Vagina (tissue), 2 donors: Measurements from ENCODE around the gene SPOCK2. TPM values are rescaled to one million over a fixed set of nuclear protein-coding genes. Genes with fewer than 3 reads are reported as not detected.
A peak's percentile ranks its signal among the peaks of the same experiment; 100 is the strongest.

Experiments
- DNase-seq, 2 donors: peaks; one replicate each; pipeline ENCODE4 v3.0.0-alpha.2; 2017; ENCODE audit errors: extremely low spot score in 2 of 2
- H3K27ac ChIP-seq: fragments of 200-600 bp; sonication (generic); one replicate; pipeline ENCODE4 v1.5.1; 2019
- H3K27me3 ChIP-seq: fragments of 200-600 bp; sonication (generic); one replicate; pipeline ENCODE4 v1.5.1; 2019
- H3K36me3 ChIP-seq, 2 donors: fragments of 200-600 bp; sonication (generic); one replicate each; pipeline ENCODE4 v1.5.1; 2017 to 2019
- H3K4me1 ChIP-seq: fragments of 200-600 bp; sonication (generic); one replicate; pipeline ENCODE4 v1.5.1; 2019
- H3K4me3 ChIP-seq, 2 donors: fragments of 200-600 bp; sonication (generic); 1 replicate in 1 of 2; 2 replicates in 1 of 2; pipeline ENCODE4 v1.5.1; 2016 to 2019
- H3K9me3 ChIP-seq: fragments of 200-600 bp; sonication (generic); one replicate; pipeline ENCODE4 v1.5.1; 2019
- POLR2A ChIP-seq, 2 donors: fragments of 450-650 bp; IDR thresholded peaks; one replicate each; pipeline ENCODE4 v1.6.1; 2017; ENCODE audit warnings: antibody characterized with exemption in 2 of 2, mild to moderate bottlenecking in 2 of 2, moderate library complexity in 2 of 2
- POLR2AphosphoS5 ChIP-seq, 2 donors: sonication (generic); formaldehyde crosslinking; IDR thresholded peaks; one replicate each; pipeline ENCODE4 v1.9.0; 2017; ENCODE audit warnings: antibody characterized with exemption in 2 of 2, mild to moderate bottlenecking in 2 of 2, low read depth in 1 of 2; ENCODE audit not compliant: insufficient read depth in 1 of 2
- intact Hi-C: fragments of 100-400 bp; cut with DNase I; formaldehyde crosslinking; loops from one replicate; pipeline ENCODE4 v1.15.1; 2023
- total RNA-seq: library from RNA; depleted of rRNA; stranded (reverse); fragments of >200 nt; gene quantifications from one replicate; pipeline ENCODE4 v1.2.3, GENCODE V29; 2016
- TF ChIP-seq, protein P1 (sequence below), 3 experiments: fragments of 450-650 bp in 2 of 3; fragments of 200-600 bp in 1 of 3; sonication (generic) in 1 of 3; IDR thresholded peaks; one replicate each; pipeline ENCODE4 v1.5.1; 2017 to 2019; ENCODE audit warnings: antibody characterized with exemption in 3 of 3, mild to moderate bottlenecking in 2 of 3, moderate library complexity in 2 of 3

The SPOCK2 gene
- total RNA-seq, 1 donor from 2014 or later: 46.9 TPM

DNA sequence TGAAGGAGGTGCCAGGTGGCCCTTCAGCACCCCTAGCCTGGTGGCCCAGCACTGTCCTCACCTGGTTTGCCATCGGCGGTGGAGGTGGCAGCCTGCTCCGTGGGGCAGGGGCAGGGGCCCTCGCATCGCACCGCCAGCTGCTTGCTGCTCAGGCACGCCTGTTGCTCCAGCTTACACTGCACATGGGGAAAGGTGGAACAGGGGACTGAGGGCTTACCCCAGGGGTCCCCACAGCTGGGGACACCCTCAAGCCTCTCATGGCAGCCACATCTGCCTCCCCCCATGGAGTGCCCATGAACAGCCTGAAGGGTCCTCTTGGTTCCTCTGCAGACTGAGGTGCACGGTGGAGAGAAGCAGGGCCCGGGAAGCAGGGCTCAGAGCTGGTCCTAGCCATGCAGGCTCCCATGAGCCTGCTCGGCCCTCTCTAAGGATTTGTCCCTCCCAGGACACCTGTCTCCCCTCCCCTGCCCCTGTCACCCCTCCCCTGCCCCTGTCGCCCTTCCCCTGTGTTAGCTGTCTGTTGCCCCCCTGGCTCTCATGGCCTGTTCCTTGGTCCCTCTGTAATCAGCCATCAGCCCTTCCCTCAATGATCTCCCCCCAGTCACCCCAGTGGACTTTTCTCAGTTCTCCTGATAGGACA, 20.1 kb downstream of the SPOCK2 start:
- DNase-seq: no peak
- Histone ChIP-seq H3K36me3 (no peaks in the 10 kb centered on the region), H3K27ac (no peak overlapping the region), H3K4me1 (peaks cover 10% of the 10 kb centered on the region), H3K27me3 (no peaks in the 10 kb centered on the region), H3K9me3 (no peaks in the 10 kb centered on the region), H3K4me3 (no peak overlapping the region)
- intact Hi-C loops: no loop called here
- no peak for TF ChIP-seq POLR2AphosphoS5 (IDR thresholded peaks at IDR 0.05; ENCODE audit: insufficient read depth in 1 of 2, low read depth in 1 of 2)
- TF ChIP-seq, protein P1, sequence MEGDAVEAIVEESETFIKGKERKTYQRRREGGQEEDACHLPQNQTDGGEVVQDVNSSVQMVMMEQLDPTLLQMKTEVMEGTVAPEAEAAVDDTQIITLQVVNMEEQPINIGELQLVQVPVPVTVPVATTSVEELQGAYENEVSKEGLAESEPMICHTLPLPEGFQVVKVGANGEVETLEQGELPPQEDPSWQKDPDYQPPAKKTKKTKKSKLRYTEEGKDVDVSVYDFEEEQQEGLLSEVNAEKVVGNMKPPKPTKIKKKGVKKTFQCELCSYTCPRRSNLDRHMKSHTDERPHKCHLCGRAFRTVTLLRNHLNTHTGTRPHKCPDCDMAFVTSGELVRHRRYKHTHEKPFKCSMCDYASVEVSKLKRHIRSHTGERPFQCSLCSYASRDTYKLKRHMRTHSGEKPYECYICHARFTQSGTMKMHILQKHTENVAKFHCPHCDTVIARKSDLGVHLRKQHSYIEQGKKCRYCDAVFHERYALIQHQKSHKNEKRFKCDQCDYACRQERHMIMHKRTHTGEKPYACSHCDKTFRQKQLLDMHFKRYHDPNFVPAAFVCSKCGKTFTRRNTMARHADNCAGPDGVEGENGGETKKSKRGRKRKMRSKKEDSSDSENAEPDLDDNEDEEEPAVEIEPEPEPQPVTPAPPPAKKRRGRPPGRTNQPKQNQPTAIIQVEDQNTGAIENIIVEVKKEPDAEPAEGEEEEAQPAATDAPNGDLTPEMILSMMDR (IDR thresholded peaks at IDR 0.05): no peak
- TF ChIP-seq POLR2A (IDR thresholded peaks at IDR 0.05): no peak

DNA sequence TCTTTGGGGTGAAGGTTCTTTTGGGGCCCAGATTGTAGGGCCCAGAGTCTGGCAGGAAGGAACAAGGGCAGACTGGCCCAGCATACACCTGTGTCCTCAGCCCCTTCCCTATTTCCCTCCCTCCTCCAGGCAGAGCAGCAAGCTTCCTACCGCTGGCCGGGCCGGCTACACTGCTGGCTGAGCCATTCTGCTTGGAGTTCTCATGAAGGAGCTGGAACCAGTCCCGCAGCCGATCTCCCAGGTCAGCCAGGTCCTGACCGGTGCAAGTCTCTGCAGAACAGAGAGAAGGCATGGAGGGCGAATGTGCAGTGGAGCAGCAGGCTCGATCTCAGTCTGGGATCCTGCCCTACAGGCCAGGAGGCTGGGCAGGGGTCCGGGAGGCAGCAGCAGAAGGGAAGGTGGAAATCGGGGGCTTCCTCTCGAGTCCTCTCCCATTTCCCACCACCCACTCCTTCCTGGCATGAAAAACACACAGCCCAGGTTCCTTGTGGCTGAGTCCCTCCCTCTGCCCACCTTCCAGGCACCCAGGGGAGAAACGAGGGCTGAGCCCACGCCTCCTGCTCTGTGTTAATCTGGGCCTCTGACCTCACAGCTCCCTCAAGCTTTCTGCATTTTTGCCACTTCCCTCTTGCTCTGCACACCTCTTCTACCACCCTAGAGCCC, 20.8 kb downstream of the SPOCK2 start:
- DNase-seq: no peak
- Histone ChIP-seq H3K27ac (no peak overlapping the region), H3K9me3 (no peaks in the 10 kb centered on the region), H3K4me1 (peaks cover 10% of the 10 kb centered on the region), H3K36me3 (no peaks in the 10 kb centered on the region), H3K27me3 (no peaks in the 10 kb centered on the region), H3K4me3 (no peak overlapping the region)
- intact Hi-C loops: no loop called here
- TF ChIP-seq, protein P1 (IDR thresholded peaks at IDR 0.05): no peak
- TF ChIP-seq POLR2AphosphoS5 (IDR thresholded peaks at IDR 0.05; ENCODE audit: insufficient read depth in 1 of 2, low read depth in 1 of 2) (no peak), POLR2A (IDR thresholded peaks at IDR 0.05) (no peak)

DNA sequence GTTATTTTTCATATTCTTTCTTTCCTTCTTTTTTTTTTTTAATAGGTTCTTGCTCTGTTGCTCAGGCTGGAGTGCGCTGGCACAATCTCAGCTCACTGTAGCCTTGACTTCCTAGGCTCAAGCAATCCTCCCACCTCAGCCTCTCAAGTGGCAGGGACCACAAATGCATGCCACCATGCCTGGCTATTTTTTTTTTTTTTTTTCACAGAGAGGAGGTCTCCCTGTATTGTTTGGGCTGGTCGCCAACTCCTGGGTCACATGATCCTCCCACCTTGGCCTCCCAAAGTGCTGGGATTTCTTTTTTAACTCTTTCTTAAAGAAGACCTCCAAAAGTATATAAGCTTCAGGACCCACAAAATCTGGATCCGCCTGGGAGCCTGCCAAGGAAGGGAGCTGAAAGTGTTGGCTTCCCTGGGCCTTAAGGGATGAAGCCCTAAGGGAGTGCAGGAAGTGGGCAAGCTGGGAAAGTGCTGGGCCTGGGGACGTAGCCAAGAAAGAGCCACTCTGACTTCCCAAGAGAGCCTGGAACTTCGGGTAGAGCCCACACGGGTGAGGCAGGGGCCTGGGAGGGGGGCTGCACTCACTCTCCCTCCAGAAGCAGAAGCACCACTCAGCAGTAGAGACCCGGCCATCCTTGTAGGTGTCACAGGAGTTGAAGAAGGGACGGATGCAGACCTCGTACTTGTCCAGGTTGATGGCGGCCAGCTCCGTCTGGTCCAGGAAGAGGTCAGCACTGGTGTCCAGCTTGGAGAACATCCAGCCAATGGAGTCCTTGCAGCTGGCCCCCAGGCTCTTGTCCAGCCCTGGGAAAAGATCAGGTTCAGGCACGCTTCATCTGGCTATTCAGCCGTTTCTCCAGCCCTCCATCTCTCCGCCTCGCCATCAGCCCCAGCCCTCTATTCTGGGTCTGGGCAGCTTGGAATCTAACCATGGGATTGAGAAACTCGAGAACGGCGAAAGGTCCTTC, 21.8 kb downstream of the SPOCK2 start:
- no peak for DNase-seq
- H3K4me1 ChIP-seq: peaks cover 10% of the 10 kb centered on the region
- no peak overlapping the region for H3K27ac ChIP-seq
- H3K9me3 ChIP-seq: no peaks in the 10 kb centered on the region
- no peaks in the 10 kb centered on the region for H3K27me3 ChIP-seq
- intact Hi-C loops: no loop called here
- TF ChIP-seq, protein P1 (IDR thresholded peaks at IDR 0.05): no peak
- TF ChIP-seq POLR2AphosphoS5 (IDR thresholded peaks at IDR 0.05; ENCODE audit: insufficient read depth in 1 of 2, low read depth in 1 of 2): no peak
- TF ChIP-seq POLR2A (IDR thresholded peaks at IDR 0.05): no peak
- H3K4me3 ChIP-seq: peak overlapping the region in 1 of 2 donors; percentile 10
- no peaks in the 10 kb centered on the region for H3K36me3 ChIP-seq

DNA sequence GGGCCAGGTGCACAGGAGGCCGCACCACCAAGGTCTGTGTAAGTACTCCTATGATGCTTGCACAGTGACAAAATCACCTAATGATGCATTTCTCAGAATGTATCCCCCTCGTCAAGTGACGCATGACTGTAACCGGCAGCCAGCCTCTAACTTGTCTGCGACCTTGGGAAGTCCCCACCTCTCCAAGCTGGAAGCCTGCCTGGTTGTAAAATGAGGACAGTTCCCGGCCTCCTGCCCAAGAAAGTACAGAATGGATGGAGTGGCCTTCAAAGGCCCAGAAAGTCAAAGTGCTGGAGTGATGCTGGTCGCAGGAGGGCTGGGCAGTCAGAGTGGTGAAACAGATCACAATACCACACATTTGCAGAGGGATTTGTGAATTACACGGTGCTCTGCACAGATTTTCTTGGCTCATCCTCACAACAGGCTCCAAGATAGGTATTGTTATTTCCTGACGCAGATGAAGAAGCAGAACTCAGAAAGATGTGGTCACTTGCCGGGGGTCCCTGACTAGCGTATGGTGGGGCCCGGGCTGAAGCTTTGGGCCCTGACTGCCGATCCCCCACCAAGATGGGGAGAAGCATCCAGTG, 22.8 kb downstream of the SPOCK2 start:
- intact Hi-C loops: no loop called here
- TF ChIP-seq POLR2A (IDR thresholded peaks at IDR 0.05) (no peak), POLR2AphosphoS5 (IDR thresholded peaks at IDR 0.05; ENCODE audit: insufficient read depth in 1 of 2, low read depth in 1 of 2) (no peak)
- TF ChIP-seq, protein P1 (IDR thresholded peaks at IDR 0.05): no peak
- H3K36me3 ChIP-seq: no peaks in the 10 kb centered on the region
- H3K4me1 ChIP-seq: peaks cover 10% of the 10 kb centered on the region
- H3K9me3 ChIP-seq: no peaks in the 10 kb centered on the region
- H3K4me3 ChIP-seq: no peak overlapping the region
- H3K27me3 ChIP-seq: no peaks in the 10 kb centered on the region
- no peak overlapping the region for H3K27ac ChIP-seq
- no peak for DNase-seq
